Caco-2 (cell line): Measurements from ENCODE around the gene SETD5. TPM values are rescaled to one million over a fixed set of nuclear protein-coding genes. Genes with fewer than 3 reads are reported as not detected.

ENCODE experiments used
- BruUV-seq: library from RNA; stranded (reverse); fragments of 400-500 nt; replicated peaks from 2 replicates; lab custom pipeline; 2021; lab: Mats Ljungman, UMichigan
- CTCF ChIA-PET: fragments of 300-600 bp; sonication (Branson Sonifier 250); formaldehyde crosslinking; loops from one replicate; lab custom pipeline; 2022; ENCODE audit warnings: antibody characterized with exemption; lab: Charles Lee
- POLR2A ChIA-PET: fragments of 300-600 bp; sonication (Branson Sonifier 250); formaldehyde crosslinking; loops from one replicate; lab custom pipeline; 2022; ENCODE audit warnings: antibody characterized with exemption; lab: Charles Lee
- DNase-seq, 2 experiments: peaks; one replicate each; pipeline versions ENCODE4 v3.0.0 to v3.0.0-alpha.2; 2020 to 2022
- H3K27me3 ChIP-seq: replicated peaks from 2 replicates; pipeline ENCODE4 v1.6.0; 2011; ENCODE audit warnings: low read length; ENCODE audit not compliant: control insufficient read depth, insufficient read depth
- H3K36me3 ChIP-seq: 2 replicates; pipeline ENCODE4 v1.5.1; 2011; ENCODE audit warnings: low read length; ENCODE audit not compliant: control insufficient read depth, insufficient read depth
- H3K4me1 ChIP-seq: fragments of 250-450 bp; sonication (Bioruptor Pico); 2 replicates; pipeline ENCODE4 v1.5.1; 2020; ENCODE audit warnings: mild to moderate bottlenecking
- H3K4me3 ChIP-seq: 2 replicates; pipeline ENCODE4 v1.5.1; 2011; ENCODE audit warnings: low read depth, mild to moderate bottlenecking, control low read depth, low read length
- H3K9me3 ChIP-seq: fragments of 250-450 bp; sonication (Bioruptor Pico); 2 replicates; pipeline ENCODE4 v1.5.1; 2020; ENCODE audit warnings: mild to moderate bottlenecking, moderate library complexity
- H3K27ac Mint-ChIP-seq: one replicate; pipeline ENCODE4 v1.8.0; 2022; ENCODE audit warnings: mixed read lengths; ENCODE audit not compliant: unreplicated experiment
- H3K27me3 Mint-ChIP-seq: one replicate; pipeline ENCODE4 v1.8.0; 2022; ENCODE audit warnings: mixed read lengths; ENCODE audit not compliant: insufficient read depth, unreplicated experiment
- H3K36me3 Mint-ChIP-seq: one replicate; pipeline ENCODE4 v1.8.0; 2022; ENCODE audit warnings: mild to moderate bottlenecking, mixed read lengths; ENCODE audit not compliant: insufficient read depth, unreplicated experiment
- H3K4me1 Mint-ChIP-seq: one replicate; pipeline ENCODE4 v1.8.0; 2022; ENCODE audit warnings: low read depth, mixed read lengths; ENCODE audit not compliant: unreplicated experiment
- H3K4me3 Mint-ChIP-seq: one replicate; pipeline ENCODE4 v1.8.0; 2022; ENCODE audit warnings: mild to moderate bottlenecking, moderate library complexity, mixed read lengths; ENCODE audit not compliant: unreplicated experiment
- H3K9me3 Mint-ChIP-seq: one replicate; pipeline ENCODE4 v1.8.0; 2022; ENCODE audit warnings: mixed read lengths; ENCODE audit not compliant: unreplicated experiment
- CTCF ChIP-seq, 2 experiments: fragments of 200-600 bp in 1 of 2; IDR thresholded peaks; 1 replicate in 1 of 2; 2 replicates in 1 of 2; pipeline versions ENCODE4 v1.5.1 to v1.8.0; 2011 to 2022; ENCODE audit warnings: antibody characterized with exemption in 1 of 2, control low read depth in 1 of 2, inconsistent platforms in 1 of 2, low read depth in 1 of 2, low read length in 1 of 2, mild to moderate bottlenecking in 1 of 2, moderate library complexity in 1 of 2; ENCODE audit not compliant: insufficient read depth in 1 of 2, severe bottlenecking in 1 of 2, unreplicated experiment in 1 of 2
- intact Hi-C: fragments of 100-400 bp; cut with micrococcal nuclease; formaldehyde crosslinking; loops from one replicate; pipeline ENCODE4 v1.10.0; 2022; ENCODE audit not compliant: unreplicated experiment
- total RNA-seq: library from RNA; stranded (reverse); gene quantifications from 2 replicates; pipeline ENCODE4 v1.2.3, GENCODE V29; 2022

SETD5 gene
- total RNA-seq, 1 experiment from 2014 or later = 140 TPM

GRCh38 chr3:9406856-9407626 lies 9.6 kb downstream of the SETD5 start:
- BruUV-seq = no TSS peak

GRCh38 chr3:9408061-9408460 lies 10.6 kb downstream of the SETD5 start:
- H3K27me3 Mint-ChIP-seq = no peaks in the 10 kb centered on the region
- DNase-seq = no peak
- POLR2A ChIA-PET = no interaction called here
- H3K27me3 ChIP-seq = no peaks in the 10 kb centered on the region
- H3K4me1 Mint-ChIP-seq = peaks cover 24% of the 10 kb centered on the region
- no peak overlapping the region for H3K27ac Mint-ChIP-seq
- no peak overlapping the region for H3K4me3 Mint-ChIP-seq
- TF ChIP-seq CTCF (IDR thresholded peaks at IDR 0.05; ENCODE audit: insufficient read depth in 1 of 2, low read depth in 1 of 2, low read length in 1 of 2, severe bottlenecking in 1 of 2, unreplicated experiment in 1 of 2) = no peak
- no TSS peak for BruUV-seq
- H3K36me3 ChIP-seq = no peaks in the 10 kb centered on the region
- CTCF ChIA-PET = no interaction called here
- H3K4me3 ChIP-seq = no peak overlapping the region
- intact Hi-C loops = no loop called here
- peaks cover 7% of the 10 kb centered on the region for H3K36me3 Mint-ChIP-seq
- H3K9me3 ChIP-seq = no peaks in the 10 kb centered on the region
- H3K4me1 ChIP-seq = peaks cover 54% of the 10 kb centered on the region
- no peaks in the 10 kb centered on the region for H3K9me3 Mint-ChIP-seq

More at GRCh38 chr3:9406856-9407626, 9.6 kb downstream of the SETD5 start:
- no peaks in the 10 kb centered on the region for H3K9me3 Mint-ChIP-seq
- no peak overlapping the region for H3K27ac Mint-ChIP-seq
- TF ChIP-seq CTCF (IDR thresholded peaks at IDR 0.05; ENCODE audit: insufficient read depth in 1 of 2, low read depth in 1 of 2, low read length in 1 of 2, severe bottlenecking in 1 of 2, unreplicated experiment in 1 of 2) = no peak
- Histone ChIP-seq H3K9me3 (no peaks in the 10 kb centered on the region), H3K36me3 (no peaks in the 10 kb centered on the region), H3K27me3 (no peaks in the 10 kb centered on the region), H3K4me3 (no peak overlapping the region), H3K4me1 (peaks cover 63% of the 10 kb centered on the region)
- no peak overlapping the region for H3K4me3 Mint-ChIP-seq
- ChIA-PET CTCF (no interaction called here), POLR2A (no interaction called here)
- H3K36me3 Mint-ChIP-seq = peaks cover 7% of the 10 kb centered on the region
- intact Hi-C loops = no loop called here
- no peak for DNase-seq
- no peaks in the 10 kb centered on the region for H3K27me3 Mint-ChIP-seq
- peaks cover 34% of the 10 kb centered on the region for H3K4me1 Mint-ChIP-seq

GRCh38 chr3:9408546-9408945 lies 11.1 kb downstream of the SETD5 start:
- TF ChIP-seq CTCF (IDR thresholded peaks at IDR 0.05; ENCODE audit: insufficient read depth in 1 of 2, low read depth in 1 of 2, low read length in 1 of 2, severe bottlenecking in 1 of 2, unreplicated experiment in 1 of 2) = no peak
- no peaks in the 10 kb centered on the region for H3K9me3 Mint-ChIP-seq
- H3K4me3 Mint-ChIP-seq = no peak overlapping the region
- H3K27ac Mint-ChIP-seq = no peak overlapping the region
- no peaks in the 10 kb centered on the region for H3K27me3 ChIP-seq
- POLR2A ChIA-PET = no interaction called here
- no peaks in the 10 kb centered on the region for H3K9me3 ChIP-seq
- H3K36me3 ChIP-seq = no peaks in the 10 kb centered on the region
- intact Hi-C loops = no loop called here
- CTCF ChIA-PET = no interaction called here
- peaks cover 22% of the 10 kb centered on the region for H3K4me1 Mint-ChIP-seq
- peaks cover 7% of the 10 kb centered on the region for H3K36me3 Mint-ChIP-seq
- BruUV-seq = no TSS peak
- no peak for DNase-seq
- no peak overlapping the region for H3K4me3 ChIP-seq
- no peaks in the 10 kb centered on the region for H3K27me3 Mint-ChIP-seq
- peaks cover 49% of the 10 kb centered on the region for H3K4me1 ChIP-seq
